HG03558 (cell line): ENCODE results near the gene MINK1.
"Not testable (repeated sequence)": the region's sequence is repeated elsewhere in the genome, so short reads cannot be mapped to it uniquely, and the experiment has no call there.

Source experiments
- ATAC-seq: cut with Tn5 transposase; IDR thresholded peaks from one replicate; pipeline ENCODE4 v1.9.1; 2021; ENCODE audit warnings: moderate number of reproducible peaks; ENCODE audit not compliant: unreplicated experiment; ENCODE audit errors: extremely low read depth

Gene MINK1

GRCh38 chr17:4896332-4897197 lies 63.4 kb downstream of the MINK1 start:
- no peak for ATAC-seq

DNA sequence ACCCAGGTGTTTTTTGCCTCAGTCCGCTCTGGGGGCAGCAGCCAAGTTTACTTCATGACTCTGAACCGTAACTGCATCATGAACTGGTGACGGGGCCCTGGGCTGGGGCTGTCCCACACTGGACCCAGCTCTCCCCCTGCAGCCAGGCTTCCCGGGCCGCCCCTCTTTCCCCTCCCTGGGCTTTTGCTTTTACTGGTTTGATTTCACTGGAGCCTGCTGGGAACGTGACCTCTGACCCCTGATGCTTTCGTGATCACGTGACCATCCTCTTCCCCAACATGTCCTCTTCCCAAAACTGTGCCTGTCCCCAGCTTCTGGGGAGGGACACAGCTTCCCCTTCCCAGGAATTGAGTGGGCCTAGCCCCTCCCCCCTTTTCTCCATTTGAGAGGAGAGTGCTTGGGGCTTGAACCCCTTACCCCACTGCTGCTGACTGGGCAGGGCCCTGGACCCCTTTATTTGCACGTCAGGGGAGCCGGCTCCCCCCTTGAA lies 64.1 kb downstream of the MINK1 start:
- ATAC-seq = no peak

DNA sequence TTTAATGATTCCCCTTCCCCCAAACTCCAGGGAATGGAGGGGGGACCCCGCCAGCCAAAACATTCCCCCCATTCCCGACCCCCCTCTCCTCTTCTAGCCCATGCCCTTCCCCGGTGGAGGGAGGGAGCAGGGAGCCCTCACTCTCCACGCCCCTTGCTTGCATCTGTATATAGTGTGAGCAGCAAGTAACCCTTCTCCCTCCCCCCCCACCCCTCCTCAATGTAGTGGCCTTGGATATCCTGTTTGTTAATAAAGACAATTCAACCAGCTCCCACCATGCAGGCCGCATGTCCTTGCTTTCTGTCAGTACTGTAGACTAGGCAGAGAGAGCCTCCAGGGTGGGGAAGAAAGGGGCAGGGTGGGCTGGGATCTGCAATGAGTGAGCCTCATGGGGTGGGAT lies 64.6 kb downstream of the MINK1 start:
- ATAC-seq = no peak

DNA sequence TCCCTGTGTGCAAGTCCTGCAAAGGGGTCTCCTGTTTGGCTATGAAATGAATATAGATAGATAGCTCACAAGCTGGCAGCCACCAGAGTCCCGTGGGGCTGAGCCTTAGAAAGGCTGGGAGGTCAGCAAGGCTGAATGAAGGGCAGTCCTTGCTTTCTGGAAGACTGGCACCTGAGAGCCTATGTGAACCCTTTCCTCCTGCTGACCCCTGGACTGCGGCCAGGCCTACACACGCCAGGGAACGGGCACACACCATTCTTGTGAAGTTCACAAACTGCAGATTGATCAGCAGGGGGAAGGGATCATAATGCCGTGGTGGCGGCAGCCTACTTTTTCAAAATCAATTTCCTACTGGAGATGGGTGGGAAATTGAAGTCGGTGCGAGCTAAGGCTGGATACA lies 65.2 kb downstream of the MINK1 start:
- ATAC-seq = no peak

- no peak for ATAC-seq
Observed at GRCh38 chr17:4898927-4899326, 65.8 kb downstream of the MINK1 start.

DNA sequence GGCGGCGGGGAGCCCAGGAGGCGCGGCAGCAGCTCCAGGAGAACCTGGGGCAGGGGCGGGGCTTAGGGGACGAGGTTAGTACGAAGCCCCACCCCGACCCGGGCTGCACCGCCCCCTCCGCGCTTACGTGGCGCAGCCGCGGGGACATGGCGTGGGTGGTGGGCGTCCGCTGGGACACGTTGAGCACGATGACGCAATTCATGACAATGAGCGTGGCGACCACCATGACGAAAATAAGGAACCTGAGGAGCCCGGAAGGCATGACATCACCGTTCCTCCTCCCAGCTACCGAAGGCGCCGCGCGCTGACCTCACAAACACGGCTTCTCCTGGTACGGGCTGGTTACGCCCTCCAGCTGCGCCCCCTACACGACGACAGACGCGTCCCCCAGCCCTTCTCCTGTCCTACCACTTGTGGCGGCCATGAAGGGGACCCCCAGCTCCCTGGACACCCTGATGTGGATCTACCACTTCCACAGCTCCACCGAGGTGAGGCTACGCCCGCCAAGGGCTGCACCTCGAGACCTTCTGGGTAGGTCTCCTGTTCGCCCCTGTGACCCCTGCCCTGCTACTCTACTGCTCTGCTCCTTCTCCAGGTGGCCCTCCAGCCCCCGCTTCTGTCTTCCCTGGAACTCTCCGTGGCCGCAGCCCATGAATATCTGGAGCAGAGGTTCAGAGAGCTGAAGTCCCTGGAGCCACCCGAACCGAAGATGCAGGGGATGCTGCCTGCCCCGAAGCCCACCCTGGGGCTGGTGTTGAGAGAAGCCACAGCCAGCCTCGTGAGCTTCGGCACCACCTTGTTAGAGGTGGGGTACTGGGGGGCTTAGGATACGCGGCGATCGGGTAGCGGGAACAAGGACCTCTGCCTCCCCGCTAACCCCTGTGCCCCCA lies 66.4 kb downstream of the MINK1 start, which contains the start of gene C17orf107:
C17orf107 (plus strand) TSS at position 196 of the 890 bp plus-strand sequence; CDS start at position 423, 227 bp downstream.
- no peak for ATAC-seq

DNA sequence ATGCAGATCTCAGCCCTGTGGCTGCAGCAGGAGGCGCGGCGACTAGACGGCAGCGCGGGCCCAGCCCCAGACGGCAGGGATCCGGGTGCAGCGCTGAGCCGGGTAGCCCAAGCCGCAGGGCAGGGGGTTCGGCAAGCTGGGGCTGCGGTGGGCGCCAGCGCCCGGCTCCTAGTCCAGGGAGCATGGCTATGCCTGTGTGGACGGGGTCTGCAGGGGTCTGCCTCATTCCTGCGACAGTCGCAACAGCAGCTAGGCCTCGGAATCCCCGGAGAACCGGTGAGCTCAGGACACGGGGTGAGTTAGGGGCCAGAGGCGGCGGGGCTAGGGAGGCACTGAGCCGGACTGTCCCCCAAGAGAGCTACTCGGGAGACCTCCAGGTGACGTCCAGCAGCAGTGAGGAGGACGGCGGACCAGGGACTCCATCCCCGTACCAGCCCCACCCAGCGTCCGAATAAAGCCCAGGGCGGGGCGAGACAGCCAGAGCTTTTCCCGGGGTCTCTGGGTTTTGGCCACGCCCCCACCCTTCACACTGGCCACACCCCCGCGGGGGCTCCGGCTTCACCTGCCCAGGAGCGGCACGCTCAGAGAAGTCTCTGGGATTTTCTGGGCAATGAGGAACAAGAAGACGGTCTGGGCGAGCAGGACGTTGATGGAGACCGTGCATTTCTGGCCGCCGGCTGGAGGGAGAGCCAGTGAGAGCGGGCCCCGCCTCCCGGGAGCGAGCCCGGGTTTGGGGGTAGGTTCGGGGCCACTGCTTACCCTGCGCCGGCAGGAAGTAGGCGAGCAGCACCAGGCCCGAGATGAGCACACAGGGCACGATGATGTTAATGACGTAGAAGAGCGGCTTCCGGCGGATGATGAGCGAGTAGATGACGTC lies 67.3 kb downstream of the MINK1 start:
- no peak for ATAC-seq

DNA sequence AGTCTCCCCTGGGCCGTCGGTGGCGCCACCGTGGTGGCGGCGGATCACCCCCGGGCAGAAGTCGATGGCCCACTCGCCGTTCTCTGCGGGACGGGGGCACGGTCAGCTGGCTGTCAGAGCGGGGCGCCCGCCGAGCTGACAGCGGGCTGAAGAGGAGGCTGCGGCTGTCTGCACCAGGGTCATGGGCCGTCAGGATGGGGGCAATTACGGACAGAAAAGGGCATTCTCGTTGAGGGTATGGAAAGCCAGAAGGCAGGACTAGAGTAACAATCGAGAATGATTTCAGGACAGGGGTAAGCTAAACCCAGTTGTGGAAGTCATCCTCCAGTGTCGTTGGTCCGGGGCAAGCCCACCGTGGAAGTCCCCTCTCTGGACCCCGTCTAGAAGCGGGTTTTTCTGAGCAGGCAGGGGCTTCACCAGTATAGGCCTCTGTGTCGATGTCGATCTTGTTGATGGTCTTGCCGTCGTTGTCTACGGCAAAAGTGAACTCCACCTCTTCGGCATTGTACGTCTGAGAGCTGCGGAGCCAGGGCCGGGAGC lies 68.0 kb downstream of the MINK1 start:
- ATAC-seq = no peak

DNA sequence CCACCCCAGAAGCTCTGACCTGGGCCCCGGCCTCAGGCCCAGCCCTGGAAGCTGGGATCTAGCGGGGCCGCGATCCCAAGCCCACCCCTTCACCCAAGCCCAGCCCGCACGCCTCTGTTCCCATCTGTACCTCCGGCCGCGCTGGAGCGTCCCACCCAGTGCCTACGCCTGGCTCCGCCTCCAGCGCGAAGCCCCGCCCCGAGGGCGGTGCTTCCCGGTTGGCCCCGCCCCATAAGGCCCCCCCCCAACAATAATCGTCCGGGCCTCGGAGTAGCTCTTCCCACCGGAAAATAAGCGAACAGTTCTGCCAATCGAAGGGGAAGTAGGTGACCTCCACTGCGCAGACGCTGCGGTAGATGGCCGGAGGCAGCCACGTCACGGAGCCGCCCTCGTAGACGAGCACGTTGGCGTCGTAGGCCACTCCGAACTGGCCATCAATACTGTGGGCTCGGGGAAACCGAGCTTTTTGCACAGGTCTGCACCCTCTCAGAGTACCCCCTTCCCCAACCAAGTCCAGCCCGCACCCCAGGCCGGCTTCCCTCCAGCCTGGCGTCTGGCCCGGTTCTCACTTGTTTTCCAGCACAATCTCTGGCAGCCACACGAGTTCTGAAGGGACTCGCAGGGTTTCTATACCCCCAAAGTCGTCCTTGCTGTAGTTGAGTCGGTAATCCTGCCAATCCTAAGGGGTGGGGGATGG lies 68.7 kb downstream of the MINK1 start:
- ATAC-seq = no peak

DNA sequence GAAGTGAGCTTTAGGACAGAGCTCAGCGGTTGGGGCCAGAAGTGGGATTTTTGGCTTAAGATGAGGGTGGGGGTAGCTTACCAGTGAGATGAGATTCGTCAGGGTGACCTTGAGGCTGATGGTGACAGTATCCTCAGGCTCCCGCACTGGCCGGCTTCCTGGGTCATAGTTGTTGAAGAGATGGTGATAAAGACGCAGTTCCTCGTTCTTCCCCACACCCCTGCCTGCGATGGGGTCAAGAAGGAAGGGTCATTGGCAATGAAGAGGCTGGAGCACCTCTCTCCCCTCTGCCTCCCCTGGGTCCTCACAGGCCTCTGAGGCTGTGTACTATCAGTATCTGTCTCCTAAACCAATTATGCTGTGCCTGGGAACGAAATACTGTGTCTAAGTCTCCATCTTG lies 69.4 kb downstream of the MINK1 start:
- ATAC-seq = no peak

DNA sequence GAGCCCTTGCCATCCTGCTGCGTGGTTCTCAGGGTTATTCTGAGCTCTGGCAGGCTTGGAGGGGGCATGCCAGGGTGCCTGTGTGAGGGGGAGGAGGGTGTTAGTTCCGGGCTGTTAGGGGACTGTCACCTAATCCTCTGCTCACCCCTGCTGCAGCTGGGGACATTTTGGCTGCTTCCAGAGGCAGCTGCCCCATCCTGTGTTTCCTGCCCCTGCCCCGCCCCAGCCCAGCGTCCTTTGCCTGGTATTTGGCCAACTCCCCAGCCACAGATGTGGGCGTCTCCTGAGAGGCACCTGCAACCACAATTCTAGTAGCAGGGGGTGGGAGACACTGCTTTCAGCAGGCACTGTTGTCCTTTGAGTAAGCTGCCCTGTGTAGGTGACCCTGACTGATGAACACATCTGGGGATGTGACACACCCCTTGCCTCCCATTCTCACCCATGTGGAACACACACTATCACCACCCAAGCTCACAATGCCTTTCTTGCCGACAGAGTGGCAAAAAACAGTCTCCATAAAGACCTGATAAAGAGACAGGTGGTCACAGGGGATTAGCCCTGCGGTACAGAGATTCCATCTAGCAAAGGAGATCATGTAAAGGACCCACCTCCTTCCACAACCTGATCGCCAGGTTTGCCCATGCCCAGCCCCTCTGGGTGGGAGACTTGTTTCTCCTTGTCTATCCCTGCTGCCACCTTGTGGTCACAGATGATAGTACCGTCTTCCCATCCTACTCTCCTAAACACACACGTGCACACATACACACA lies 70.1 kb downstream of the MINK1 start, which contains the start of gene CHRNE:
CHRNE (minus strand) TSS at position 48 of the 768 bp plus-strand sequence; CDS start at position 13, 35 bp downstream.
- no peak for ATAC-seq

DNA sequence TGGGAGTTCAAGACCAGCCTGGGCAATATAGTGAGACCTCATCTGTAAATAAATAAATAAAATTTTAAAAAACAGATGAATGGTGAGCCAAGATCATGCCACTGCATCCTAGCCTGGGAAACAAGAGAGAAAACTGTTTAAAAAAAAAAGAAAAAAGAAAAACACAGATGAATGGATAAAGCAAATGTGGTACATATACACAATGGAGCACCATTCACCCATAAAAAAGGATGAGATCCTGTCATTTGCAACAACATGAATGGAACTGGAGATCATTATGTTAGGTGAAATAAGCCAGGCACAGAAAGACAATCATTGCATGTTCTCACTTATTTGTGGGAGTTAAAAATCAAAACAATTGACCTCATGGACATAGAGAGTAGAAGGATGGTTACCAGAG lies 73.5 kb downstream of the MINK1 start:
- ATAC-seq = not testable (repeated sequence)

- ATAC-seq = no peak
Observed at GRCh38 chr17:4908301-4908700, 75.2 kb downstream of the MINK1 start.

- ATAC-seq = no peak
Observed at GRCh38 chr17:4908711-4909496, 75.8 kb downstream of the MINK1 start.

DNA sequence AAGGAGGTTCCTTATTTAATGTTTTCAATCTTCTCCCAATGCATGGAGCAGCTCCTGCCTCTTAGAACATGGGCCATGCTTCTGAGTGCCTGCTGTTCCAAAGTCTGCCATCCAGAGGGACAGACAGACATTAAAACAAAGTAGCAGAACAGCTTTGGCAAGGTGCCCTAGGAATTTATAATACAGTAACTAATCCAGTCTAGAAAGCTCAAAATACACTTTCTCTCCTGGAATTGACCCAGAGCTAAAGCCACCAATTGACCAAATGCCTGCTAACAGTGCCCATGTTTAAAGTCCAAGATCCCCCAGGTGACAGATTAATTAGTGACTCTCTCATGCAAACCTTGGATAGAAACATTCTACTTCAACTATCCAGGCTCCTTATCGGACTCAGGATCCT lies 80.9 kb downstream of the MINK1 start:
- ATAC-seq = no peak

DNA sequence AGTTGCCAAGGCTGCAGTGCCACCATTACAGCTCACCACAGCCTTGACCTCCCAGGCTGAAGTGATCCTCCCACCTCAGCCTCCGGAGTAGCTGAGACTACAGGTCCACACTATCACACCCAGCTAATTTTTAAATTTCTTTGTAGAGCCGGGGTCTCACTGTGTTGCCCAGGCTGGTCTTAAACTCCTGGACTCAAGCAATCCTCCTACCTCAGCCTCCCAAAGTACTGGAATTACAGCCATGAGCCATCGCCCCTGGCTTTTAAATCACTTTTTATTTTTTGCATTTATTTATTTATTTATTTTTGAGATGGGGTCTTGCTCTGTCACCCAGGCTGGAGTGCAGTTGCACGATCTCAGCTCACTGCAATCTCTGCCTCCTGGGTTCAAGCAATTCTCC lies 81.4 kb downstream of the MINK1 start:
- not testable (repeated sequence) for ATAC-seq

- ATAC-seq = no peak
Observed at GRCh38 chr17:4919511-4920047, 86.4 kb downstream of the MINK1 start.
